ENCODE measurements around the gene CHST2.
"Not testable (repeated sequence)": the region's sequence is repeated elsewhere in the genome, so short reads cannot be mapped to it uniquely, and the experiment has no call there.

Gene CHST2

GRCh38 chr3:143119009-143119914 lies at the start of gene CHST2:
CHST2 (plus strand) TSS chr3:143119771; CDS start chr3:143120817, 1,046 bp downstream.
- peak; percentile 58 for DNase-seq (ENCODE audit: low read depth)

- DNase-seq (ENCODE audit: low read depth) = peak; percentile 42
Observed at GRCh38 chr3:143070977-143071551, 48.5 kb upstream of the CHST2 start.

GRCh38 chr3:143071776-143072175 lies 47.8 kb upstream of the CHST2 start:
- DNase-seq (ENCODE audit: low read depth) = no peak

- DNase-seq (ENCODE audit: low read depth) = not testable (repeated sequence)
Observed at GRCh38 chr3:143072298-143073020, 47.1 kb upstream of the CHST2 start.

GRCh38 chr3:143073541-143073940 lies 46.0 kb upstream of the CHST2 start:
- DNase-seq (ENCODE audit: low read depth) = not testable (repeated sequence)

- not testable (repeated sequence) for DNase-seq (ENCODE audit: low read depth)
Observed at GRCh38 chr3:143073983-143074382, 45.6 kb upstream of the CHST2 start.

GRCh38 chr3:143078883-143079282 lies 40.7 kb upstream of the CHST2 start:
- DNase-seq (ENCODE audit: low read depth) = no peak

GRCh38 chr3:143080196-143080595 lies 39.4 kb upstream of the CHST2 start:
- no peak for DNase-seq (ENCODE audit: low read depth)

- no peak for DNase-seq (ENCODE audit: low read depth)
Observed at GRCh38 chr3:143081365-143081764, 38.2 kb upstream of the CHST2 start.

GRCh38 chr3:143081844-143082778 lies 37.5 kb upstream of the CHST2 start:
- no peak for DNase-seq (ENCODE audit: low read depth)

GRCh38 chr3:143083781-143084180 lies 35.8 kb upstream of the CHST2 start:
- DNase-seq (ENCODE audit: low read depth) = no peak

GRCh38 chr3:143084856-143085731 lies 34.5 kb upstream of the CHST2 start:
- no peak for DNase-seq (ENCODE audit: low read depth)

- no peak for DNase-seq (ENCODE audit: low read depth)
Observed at GRCh38 chr3:143088835-143089234, 30.7 kb upstream of the CHST2 start.

- no peak for DNase-seq (ENCODE audit: low read depth)
Observed at GRCh38 chr3:143089965-143090364, 29.6 kb upstream of the CHST2 start.

- no peak for DNase-seq (ENCODE audit: low read depth)
Observed at GRCh38 chr3:143090486-143090885, 29.1 kb upstream of the CHST2 start.

GRCh38 chr3:143090976-143091837 lies 28.4 kb upstream of the CHST2 start:
- no peak for DNase-seq (ENCODE audit: low read depth)

GRCh38 chr3:143092191-143092590 lies 27.4 kb upstream of the CHST2 start:
- no peak for DNase-seq (ENCODE audit: low read depth)

GRCh38 chr3:143095813-143096212 lies 23.8 kb upstream of the CHST2 start:
- no peak for DNase-seq (ENCODE audit: low read depth)

GRCh38 chr3:143098032-143098764 lies 21.4 kb upstream of the CHST2 start:
- DNase-seq (ENCODE audit: low read depth) = no peak

Measured in fibroblast of the conjunctiva (primary cell).